Fibroblast of skin of scalp (primary cell): ENCODE measurements around the gene MEGF11.
A peak's percentile ranks its signal among the peaks of the same experiment; 100 is the strongest.

Experiments used
- DNase-seq: peaks from one replicate; pipeline ENCODE4 v3.0.0-alpha.2; 2013

The MEGF11 gene

DNA sequence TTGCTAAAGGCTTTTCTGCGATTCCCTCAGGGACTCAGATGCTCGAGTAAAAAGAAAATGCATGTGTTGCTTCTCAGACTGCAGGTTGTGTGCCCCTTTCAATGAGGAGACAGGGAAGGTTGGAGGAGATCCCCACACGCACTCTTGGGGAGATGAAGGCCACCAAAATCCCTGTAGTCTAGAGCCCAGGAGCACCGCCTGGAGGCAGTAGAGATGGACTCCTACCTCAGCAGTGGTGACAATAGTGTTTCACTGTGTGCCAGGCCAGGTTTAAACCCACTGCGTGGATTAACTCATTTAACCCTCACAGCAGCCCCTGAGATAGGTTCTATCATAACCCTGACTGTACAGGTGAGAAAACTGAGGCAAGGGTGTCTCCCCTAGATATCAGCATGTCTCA is 15.2 kb downstream of the MEGF11 start:
- DNase-seq, result no peak

DNA sequence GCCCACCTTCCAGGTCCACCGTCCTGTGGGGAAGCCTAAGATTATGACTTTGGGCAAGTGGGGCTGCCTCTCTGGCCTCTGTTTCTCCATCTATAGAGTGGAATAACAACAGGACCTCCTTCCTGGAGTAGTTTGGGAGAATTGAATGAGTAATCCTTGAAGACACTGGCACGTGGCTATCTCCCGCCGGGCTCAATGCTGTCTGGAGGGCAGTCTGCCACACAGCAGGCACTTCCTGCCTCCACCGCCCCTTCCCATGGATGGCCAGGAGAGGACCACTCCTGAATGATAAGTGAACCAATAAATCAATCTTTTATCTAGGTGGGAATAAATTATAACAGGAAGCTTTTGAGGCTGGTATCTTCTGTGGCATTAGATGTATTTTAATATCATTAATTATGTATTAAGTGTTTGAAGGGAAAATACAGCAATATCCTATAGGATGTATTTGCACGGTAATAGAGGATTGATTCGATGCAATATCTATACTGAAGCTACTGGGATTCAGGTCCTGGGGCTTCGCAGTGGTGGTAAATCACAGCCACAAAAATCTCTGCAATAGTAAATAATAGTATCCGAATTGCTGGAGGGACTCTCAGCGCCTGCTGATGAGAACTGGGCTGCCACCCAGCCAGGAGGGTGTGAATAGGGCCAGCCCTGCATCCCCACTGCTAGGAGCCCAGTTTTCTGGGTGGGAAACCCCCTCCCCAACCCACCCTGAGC is 15.9 kb downstream of the MEGF11 start:
- DNase-seq, result no peak

DNA sequence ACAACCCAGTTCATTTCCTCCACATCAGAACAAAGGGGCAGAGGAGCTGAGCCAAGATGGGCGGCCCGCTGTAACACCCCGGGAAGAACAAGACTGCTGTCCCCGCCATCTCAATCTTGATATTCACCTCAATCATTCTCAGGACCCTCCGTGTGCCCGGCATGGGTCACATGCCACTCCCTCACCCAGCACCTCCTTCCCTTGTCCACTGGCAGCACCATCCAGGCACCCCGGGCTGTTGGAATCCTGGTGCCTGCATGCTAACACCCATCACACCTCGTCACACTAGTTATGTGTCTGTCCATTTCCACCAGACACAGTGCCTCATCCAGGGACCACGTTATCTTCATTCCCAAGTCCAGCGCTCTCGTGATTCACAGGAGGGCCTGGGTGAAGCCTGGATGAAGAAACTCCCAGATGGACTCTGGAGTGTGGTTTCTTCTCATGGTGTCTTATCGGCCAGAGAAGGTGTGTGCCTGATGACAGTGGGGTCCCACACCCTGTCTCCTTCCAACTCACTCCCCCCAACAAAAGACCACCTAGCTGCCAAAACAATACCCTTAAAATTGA is 16.7 kb downstream of the MEGF11 start:
- no peak for DNase-seq

DNA sequence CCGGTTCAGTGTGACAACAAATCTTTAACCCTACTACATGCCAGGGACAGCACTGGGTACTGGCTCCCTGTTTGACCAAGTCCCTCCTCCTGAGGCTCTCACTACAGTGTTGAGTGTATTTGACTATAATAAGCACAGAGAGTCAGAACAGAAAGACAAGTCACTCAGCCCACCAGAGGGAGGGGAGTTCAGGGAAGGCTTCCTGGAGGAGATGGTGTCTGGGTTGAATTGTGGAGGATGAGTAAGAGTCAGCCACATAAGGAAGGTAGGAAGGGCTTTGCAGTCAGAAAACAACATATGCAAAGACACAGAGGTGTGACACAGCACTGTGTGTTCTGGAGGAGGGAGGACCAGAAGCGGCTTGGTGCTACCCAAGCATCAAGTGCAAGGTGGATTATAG is 17.7 kb downstream of the MEGF11 start:
- DNase-seq, result no peak

DNA sequence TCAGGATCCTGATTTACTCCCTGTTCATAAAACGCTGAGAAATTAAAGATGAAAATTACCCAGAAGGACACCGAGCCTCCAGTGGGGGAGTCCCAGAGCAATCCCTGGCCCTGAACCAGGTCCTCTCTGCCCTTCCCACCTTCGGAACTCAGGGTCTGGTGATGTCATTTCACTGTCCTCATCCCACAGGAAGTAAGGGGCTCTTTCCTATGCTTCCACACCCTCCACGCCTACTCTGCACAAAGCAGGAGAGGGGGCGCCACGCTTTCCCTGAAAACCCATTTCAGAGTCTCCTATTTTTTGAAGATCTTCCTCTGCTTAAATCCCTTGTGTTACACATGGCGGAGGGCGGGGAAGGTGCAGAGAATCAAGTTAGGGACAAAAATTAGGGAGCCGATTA is 18.8 kb downstream of the MEGF11 start:
- DNase-seq, result no peak

DNA sequence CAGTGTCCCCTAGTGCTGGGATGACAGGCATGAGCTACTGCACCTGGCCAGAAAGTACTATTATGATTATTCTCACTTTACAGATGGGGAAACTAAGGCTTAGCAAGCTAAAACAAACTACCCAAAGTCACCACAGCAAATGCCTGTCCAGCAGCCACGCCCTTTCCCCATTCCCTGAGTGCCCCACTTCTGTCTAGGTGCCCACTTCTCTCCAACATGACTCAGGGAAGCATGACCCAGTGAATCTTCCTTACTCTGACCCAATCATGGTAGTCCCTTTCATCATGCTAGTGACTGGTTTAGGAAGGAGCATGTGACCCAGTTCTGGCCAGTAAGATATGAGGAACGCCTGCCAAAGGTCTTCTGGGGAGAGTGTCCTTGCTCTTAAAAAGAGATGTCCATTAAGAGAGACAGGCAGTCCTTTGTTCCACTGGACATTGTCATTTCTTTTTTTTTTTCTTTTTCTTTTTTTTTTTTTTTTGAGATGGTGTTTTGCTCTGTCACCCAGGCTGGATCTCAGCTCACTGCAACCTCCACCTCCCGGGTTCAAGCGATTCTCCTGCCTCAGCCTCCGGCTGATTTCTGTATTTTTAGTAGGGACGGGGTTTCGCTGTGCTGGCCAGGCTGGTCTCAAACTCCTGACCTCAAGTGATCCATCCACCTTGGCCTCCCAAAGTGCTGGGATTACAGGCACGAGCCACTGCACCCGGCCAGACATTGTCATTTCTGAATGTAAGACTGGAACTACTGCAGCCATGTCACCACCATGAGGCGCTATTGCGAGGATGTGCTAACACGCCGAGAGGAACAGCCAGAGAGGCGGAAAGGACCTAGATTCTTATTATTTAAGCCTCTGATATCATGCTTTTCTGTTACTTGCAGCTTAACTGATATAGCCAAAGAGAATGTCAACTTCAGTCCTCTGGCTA is 19.8 kb downstream of the MEGF11 start:
- peak; percentile 27 for DNase-seq

DNA sequence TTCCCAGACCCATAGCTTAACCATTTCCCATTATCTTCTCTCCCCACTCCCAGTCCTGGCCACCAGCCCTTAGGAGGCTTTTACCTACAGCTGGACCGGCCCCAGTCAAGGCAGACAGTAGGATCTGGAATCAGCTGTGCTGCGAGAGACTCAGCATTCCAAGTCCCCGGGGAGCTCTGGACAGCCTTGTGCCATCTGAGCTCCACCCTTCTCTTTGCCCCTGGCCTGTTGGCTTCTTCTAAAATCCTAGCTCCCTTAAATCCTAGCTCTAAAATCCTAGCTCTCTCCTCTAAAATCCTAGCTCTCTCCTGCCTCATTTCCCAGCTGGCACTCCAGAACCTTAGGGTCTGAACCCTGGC is 21.3 kb downstream of the MEGF11 start:
- DNase-seq, result no peak

DNA sequence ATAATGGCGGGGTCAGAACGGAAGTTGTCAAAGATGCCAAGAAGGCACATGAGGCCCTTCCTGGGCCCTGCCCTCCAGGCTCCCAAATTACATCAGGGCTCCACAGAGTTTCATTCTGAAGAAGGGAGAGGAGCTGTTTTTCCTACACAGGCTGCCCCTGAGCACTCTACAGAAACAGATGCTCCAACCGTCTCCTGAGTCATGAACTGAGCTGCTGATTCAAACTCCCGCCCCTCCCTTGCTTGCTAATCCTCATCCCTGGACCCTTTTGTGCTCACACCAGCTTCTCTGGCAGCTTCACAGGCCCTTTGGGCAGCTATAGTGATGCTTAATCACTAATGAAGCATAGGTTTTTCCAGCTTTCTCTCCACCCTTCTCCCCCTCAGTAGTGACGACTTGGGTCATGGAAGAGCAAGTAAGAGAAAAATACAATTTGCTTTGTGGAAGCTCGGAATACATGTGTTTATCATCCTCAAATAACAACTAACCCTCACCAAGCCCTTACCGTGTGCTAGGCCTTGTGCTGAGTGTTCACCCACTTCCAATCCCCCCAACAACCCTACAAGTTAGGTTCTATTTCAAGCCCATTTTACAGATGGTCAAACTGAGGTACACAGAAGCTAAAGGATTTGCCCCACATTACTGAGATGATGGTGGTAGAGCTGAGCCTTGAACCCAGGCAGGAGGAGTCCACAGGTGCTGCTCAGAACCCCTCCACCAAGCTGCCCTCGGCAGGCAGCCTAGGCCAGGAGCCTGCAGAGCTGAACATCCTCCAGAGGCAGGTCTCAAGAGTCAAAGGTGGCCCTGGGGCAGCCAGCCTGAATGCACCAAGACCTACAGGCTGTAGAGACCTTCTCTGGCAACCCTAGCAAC is 21.9 kb downstream of the MEGF11 start:
- no peak for DNase-seq

DNA sequence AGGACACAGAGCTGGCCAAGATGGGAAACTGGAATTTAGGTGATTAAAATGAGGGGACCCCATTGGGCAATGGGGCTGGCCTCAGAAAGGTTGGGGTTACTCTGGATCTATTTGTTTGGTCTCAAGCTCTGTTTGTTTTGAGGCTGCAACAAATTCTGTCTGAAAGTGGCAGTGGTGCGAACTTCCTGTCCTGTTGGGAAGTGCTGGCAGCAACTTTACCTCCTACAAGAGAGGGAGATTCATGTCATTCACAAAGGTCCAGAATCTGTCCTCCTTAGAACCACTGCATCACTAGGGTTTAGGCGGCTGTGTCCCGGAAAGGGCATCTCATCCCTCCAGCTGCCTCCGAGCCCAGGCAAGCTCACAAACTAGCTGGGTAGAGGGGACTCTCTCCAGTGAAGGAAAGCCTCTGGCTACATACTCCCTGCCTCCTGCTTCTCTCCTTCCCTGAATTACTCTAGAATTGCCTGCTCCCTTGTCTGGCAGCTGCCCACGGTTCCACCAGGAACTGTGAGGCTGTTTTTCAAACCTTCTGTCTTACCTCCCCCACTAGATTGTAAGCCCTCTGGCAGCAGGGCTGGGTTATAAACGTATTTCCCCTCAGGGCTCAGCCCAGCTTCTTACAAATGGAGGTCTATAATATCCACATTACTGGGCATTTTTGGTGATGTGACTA is 23.6 kb downstream of the MEGF11 start:
- no peak for DNase-seq

DNA sequence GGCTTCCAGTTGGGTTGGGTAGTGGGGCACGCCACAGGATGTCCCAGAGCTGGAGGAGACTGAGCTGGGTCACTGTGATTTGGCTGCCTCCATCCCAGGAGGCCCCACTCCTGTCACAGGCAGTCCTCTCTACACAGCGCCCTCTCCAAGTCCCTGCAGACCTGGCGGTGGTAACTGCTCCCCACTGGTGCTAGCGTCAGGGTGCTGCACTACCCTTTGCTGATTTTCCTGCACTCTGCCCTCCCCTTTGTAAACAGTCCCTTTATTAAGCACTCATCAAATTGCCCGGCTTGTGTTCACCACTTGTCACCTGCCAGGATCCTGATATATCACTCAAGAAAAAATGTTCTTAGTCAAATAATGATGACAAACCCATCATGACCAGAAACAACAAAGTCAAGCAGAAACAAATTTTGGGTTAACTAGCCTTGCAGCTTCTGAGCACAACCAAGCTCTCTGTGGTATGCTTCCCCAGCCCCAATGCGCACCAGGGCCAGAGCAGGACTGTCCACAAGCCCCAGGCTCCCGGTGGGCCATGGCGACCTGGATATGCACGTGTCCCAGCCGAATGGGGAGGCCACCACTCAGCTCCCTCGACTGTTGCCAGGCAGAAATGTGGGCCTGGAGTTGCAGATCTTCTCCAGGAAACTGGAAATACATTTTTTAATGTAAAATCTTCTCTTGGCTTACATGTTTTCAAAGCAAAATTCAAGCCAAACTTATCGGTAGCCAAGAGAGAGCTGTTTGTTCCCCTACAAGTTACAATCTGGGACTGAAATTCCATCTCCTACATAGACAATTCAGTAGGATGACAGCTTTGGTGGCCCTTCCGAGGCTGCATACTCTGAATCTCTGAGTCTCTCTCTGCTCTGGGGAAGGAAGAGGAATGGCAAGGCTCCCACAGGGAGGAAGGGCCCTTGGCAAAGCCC is 24.5 kb downstream of the MEGF11 start:
- no peak for DNase-seq

DNA sequence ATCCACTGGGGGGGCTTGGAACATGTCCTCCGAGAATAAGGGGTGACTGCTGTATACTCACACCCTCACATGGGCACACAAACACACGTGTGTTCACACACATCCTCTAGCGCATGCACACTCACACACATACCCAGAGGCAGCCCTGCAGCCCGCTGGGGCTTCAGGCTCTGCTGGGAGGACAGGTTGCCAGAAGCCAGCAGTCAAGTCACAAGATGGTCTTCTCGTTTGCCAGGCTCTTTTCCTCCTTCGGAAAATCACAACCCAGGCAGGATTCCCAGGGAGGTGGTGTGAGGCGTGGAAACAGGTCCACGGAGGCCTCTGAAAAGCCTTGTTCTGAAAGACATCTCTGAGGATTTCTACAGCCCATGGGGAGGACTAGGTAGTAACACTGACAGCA is 26.8 kb downstream of the MEGF11 start:
- DNase-seq, result no peak

DNA sequence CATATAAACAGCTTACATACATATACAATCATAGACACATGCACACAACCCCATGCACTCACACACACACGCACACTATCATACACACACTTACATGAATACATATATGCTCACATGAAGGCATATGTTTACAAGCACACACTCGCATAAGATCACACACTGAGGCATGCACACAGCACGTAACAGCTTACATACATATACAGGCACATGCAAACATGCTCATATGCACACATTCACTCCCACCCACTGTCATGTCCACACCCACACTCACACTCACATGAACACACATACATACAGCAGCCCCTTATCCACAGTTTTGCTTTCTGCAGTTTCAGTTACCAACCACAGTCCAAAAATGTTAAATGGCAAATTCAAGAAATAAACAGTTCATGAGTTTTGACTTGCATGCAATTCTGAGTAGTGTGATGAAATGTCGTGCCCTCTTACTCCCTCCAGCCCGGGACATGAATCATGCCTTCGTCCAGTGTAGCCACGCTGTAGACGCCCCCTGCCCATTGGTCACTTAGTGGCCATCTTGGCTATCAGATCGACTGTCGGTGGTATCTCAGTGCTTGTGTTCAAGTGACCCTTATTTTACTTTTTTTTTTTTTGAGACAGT is 27.8 kb downstream of the MEGF11 start:
- no peak for DNase-seq

DNA sequence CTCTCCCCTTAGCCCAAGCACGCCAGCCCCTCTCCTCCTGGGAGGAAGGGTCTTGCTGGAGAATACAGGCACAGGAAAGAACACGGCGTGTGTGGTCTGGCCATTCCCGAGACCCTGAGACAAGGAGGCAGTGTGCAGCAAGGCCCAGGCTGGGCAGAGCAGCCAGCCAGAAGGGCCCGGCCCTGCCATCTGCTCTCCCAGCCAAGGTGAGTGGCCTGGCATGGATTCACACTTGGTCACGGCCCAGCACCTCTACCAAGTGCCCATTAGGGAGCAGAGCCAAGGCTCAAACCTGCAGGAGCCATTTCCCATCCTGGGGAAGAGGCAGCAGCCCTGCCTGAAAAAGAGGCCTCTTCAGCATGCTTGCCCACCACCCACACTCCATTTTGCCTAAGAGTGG is 28.6 kb downstream of the MEGF11 start:
- no peak for DNase-seq

DNA sequence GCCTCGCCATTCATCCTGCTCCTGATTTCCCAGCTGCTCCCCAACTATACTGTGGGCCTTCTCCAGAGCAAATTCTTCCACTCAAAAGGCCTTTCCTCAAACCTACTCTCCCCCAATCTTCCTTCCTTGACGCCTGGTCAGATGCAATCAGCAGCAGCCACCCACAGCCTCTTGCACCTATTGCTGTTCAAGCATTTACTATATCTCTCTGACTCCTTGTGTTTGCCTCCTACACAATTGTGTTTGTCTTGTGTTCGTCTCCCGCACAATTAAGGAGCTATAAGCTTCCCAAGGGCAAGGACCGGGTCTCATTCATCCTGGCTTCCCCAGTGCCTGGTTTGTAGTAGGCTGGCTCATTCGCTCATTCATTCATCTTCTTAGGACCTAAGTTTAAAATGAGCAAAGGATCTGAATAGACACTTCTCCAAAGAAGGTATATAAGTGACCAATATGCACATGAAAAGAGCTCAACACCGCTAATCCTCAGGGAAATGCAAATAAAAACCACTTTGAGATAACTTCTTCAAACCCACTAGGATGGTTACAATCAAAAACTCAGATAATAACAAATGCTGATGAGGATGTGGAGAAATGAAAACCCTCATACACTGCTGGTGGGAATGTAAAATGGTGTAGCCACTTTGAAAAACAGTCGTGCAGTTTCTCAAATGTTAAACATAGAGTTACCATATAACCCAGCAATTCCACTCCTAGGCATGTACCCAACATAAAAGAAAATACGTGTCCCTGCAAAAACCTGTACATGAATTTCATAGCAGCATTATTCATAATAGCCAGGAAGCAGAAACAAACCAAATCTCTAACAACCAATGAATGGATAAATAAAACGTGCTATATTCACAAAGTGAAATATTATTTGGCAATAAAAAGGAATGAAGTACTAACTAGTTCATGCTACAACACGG is 31.0 kb downstream of the MEGF11 start:
- DNase-seq, result no peak

DNA sequence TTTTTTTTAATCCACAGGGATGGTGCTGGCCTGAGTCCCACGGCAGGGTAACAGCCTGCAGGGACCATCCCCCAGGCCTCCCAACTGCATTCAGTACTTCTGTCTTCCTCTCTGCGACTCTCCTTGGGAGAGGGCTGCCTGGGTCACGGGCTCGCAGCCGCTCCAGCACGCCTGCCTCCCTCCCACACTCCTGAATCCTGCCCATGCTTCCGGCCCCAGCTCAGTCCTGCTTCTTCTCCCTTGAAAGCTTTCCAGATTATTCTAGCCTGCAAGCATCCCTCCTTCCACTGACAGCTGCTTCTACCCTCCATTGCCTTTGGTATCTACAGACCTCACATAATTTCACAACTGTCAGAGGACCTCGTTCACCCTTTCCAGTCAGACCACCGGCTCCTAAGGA is 32.4 kb downstream of the MEGF11 start:
- no peak for DNase-seq

DNA sequence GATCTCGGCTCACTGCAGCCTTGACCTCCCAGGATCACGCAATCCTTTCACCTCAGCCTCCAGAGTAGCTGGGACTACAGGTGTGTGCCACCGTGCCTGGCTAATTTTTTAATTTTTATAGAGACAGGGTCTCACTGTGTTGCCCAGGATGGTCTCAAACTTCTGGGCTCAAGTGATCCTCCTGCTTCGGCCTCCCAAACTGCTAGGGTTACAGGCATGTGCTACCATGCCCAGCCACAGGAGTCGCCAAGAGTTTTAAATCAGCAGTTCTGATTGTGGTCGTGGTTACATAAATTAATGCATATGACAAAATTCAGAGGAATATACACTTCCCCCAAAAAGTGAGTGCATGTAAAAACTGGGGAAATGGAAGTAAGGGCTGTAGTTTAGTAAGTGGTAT is 32.9 kb downstream of the MEGF11 start:
- DNase-seq, result no peak

DNA sequence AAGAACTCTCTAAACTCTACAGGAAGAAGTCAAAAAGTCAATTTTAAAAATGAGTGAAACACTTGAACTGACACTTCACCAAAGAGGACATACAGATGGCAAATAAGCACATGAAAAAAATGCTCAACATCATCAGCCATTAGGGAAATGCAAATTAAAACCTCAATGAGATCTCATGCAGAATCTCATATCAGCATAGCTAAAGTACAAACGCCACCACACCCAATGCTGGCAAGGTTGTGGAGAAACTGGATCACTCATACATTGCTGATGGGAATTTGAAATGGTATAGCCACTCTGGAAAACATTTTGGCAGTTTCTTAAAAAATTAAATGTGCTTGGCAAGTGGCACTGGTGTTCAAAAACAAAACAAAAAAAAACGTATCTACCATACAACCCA is 34.2 kb downstream of the MEGF11 start:
- no peak for DNase-seq

DNA sequence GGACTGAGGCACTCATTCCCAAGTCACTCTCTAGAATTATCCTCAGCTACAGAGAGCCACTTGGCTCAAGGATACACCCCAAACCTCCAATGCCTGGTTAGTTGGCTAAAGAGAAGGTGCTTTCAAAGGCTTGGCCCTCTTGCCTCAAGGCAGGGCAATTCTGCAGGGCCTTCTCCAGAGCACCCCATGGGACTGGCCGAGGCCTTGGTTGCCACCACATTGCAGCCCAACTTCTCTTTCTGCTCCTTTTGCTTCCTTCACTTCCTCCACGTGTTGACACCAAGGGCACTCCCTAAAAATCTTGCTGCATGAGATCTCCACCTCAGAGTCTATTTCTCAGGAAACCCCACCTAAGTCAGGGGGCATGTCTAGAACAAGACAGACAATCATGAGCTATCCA is 36.7 kb downstream of the MEGF11 start:
- no peak for DNase-seq

DNA sequence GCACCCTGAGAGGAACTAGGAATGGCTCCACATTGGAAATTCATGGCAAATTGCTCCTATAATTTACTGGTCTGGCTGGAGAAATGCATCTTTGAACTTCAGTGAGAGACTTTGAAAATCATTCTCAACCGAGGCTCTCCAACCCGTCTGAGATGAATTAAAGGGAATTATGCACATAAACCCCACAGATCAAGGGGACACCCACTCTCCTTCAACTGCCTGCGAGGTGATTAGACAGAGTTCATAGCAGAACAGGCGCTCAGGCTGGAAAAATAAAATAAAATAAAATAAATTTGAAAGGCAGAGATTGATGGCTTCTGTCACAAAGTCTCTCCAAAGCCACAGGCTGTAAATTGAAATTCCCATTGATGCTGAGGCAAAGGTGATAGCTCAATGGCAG is 37.7 kb downstream of the MEGF11 start:
- no peak for DNase-seq
